ENCODE results near the gene YWHAG.
"Not testable (repeated sequence)": the region's sequence is repeated elsewhere in the genome, so short reads cannot be mapped to it uniquely, and the experiment has no call there.

YWHAG gene

DNA sequence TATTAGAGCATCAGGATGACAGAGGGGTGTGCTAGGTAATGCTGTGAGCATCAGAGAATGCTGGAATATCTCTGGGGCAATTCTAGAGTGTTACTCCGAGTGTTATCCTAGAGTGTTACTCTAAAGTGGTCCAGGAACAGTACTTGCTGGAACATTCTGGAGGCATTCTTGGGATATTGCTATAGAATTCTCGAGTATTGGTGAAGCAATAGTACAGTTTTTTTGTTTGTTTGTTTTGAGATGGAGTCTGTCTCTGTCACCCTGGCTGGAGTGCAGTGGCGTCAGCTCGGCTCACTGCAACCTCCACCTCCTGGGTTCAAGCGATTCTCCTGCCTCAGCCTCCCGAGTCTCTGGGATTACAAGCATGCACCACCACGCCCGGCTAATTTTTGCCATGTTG lies 38.1 kb upstream of the YWHAG start:
- Histone ChIP-seq H3K27ac (no peak overlapping the region), H3K4me1 (peaks cover 17 to 43% (median 33%) of the 10 kb centered on the region in 10 experiments), H3K4me2 (peak overlapping the region in 10 of 11 experiments; percentile 57 to 78 (median 70); a peak in 8 of 22 replicates)

DNA sequence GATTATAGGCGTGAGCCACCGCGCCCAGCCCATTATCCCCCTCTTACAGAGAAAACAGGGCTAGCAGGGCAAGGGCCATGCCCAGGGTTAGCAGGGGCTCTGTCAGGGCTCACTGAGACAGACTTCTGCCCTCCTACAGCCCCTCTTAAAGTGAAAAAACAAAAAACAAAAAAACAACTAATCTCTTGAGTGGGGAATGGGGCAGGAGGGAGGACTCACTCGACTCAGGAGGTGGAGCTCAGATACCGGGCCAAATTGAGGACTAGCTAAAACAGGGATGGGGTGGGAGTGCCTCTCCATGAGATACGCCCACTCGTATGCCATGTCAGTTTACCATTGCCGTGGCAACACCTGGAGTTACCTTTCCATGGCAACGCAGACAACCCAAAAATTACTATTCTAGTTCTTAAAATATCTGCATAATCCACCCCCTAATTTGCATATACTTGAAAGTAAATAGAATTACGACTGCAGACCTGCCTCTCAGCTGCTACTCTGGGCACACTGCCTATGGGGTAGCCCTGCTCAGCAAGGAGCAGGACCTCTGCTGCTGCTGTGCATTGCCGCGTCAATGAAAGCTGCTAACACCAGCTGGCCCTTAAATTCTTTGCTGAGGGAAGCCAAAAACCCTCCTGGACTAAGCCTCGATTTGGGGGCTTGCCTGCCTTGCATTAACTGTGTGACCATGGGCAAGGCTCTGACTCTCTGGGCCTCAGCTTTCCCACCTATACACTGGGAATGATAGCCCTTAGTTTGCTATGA lies 37.4 kb upstream of the YWHAG start:
- no peak for TF ChIP-seq Cebpa-rat (IDR thresholded peaks at IDR 0.05)
- Histone ChIP-seq H3K4me2 (peak overlapping the region in 2 of 11 experiments; percentile 5 to 10; a peak in 2 of 22 replicates), H3K27ac (no peak overlapping the region), H3K9ac (no peak overlapping the region), H4K20me1 (no peaks in the 10 kb centered on the region), H3K4me1 (peaks cover 17 to 46% (median 34%) of the 10 kb centered on the region in 10 experiments), H3K36me3 (no peaks in the 10 kb centered on the region), H3K27me3 (no peaks in the 10 kb centered on the region), H3K9me3 (replicated peaks in 1 of 11) (no peaks in the 10 kb centered on the region), H3K4me3 (no peak overlapping the region)

More for the DNA sequence above, 38.1 kb upstream of the YWHAG start:
- Histone ChIP-seq H3K36me3 (no peaks in the 10 kb centered on the region), H3K9ac (no peak overlapping the region), H3K9me3 (replicated peaks in 1 of 11) (no peaks in the 10 kb centered on the region), H3K4me3 (no peak overlapping the region), H4K20me1 (no peaks in the 10 kb centered on the region), H3K27me3 (no peaks in the 10 kb centered on the region)
- no peak for TF ChIP-seq Cebpa-rat (IDR thresholded peaks at IDR 0.05)

DNA sequence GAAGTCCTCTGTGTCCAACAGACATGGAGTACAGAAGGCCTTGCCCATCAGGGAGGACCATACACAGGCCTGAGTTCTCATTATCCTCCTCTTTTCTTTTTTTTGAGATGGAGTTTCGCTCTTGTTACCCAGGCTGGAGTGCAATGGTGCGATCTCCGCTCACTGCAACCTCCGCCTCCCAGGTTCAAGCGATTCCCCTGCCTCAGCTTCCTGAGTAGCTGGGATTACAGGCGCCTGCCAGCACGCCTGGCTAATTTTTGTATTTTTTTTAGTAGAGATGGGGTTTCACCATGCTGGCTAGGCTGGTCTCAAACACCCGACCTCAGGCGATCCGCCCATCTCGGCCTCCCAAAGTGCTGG lies 36.8 kb upstream of the YWHAG start:
- peaks cover 17 to 46% (median 34%) of the 10 kb centered on the region in 10 experiments for H3K4me1 ChIP-seq
- not testable (repeated sequence) for H3K27ac ChIP-seq; H3K9ac ChIP-seq; H4K20me1 ChIP-seq; H3K9me3 ChIP-seq (replicated peaks in 1 of 11); H3K27me3 ChIP-seq; H3K4me3 ChIP-seq; H3K36me3 ChIP-seq
- peak overlapping the region in 3 of 11 experiments; percentile 5 to 15 (median 10); a peak in 1 of 22 replicates for H3K4me2 ChIP-seq

DNA sequence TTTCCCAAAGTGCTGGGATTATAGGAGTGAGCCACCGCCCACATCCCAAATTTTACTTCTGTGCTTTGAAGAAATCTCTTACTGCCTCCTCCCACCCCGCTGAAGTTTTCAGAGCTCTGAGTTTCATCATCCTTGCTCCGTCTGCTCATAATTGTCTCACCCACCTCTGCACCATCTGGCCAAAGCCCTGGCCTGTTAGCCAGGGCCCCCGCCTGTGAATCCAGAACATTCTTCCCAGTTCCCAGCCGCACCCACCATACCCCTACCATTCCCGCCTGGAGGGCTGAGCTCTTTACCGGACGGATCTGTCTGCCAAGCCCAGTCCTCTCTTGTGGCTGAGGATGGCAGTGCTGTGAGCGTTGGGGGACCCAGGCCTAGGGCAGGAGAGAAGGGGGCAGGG lies 36.2 kb upstream of the YWHAG start:
- TF ChIP-seq Cebpa-rat (IDR thresholded peaks at IDR 0.05): no peak
- Histone ChIP-seq H4K20me1 (no peaks in the 10 kb centered on the region), H3K9ac (peak overlapping the region in 1 of 11 experiments; percentile 28; a peak in 1 of 22 replicates), H3K27ac (no peak overlapping the region; a peak in 1 of 22 replicates), H3K4me3 (no peak overlapping the region), H3K9me3 (replicated peaks in 1 of 11) (no peaks in the 10 kb centered on the region), H3K36me3 (no peaks in the 10 kb centered on the region), H3K27me3 (no peaks in the 10 kb centered on the region), H3K4me1 (peaks cover 19 to 49% (median 37%) of the 10 kb centered on the region in 10 experiments), H3K4me2 (peak overlapping the region in 3 of 11 experiments; percentile 1 to 20 (median 10); a peak in 1 of 22 replicates)

DNA sequence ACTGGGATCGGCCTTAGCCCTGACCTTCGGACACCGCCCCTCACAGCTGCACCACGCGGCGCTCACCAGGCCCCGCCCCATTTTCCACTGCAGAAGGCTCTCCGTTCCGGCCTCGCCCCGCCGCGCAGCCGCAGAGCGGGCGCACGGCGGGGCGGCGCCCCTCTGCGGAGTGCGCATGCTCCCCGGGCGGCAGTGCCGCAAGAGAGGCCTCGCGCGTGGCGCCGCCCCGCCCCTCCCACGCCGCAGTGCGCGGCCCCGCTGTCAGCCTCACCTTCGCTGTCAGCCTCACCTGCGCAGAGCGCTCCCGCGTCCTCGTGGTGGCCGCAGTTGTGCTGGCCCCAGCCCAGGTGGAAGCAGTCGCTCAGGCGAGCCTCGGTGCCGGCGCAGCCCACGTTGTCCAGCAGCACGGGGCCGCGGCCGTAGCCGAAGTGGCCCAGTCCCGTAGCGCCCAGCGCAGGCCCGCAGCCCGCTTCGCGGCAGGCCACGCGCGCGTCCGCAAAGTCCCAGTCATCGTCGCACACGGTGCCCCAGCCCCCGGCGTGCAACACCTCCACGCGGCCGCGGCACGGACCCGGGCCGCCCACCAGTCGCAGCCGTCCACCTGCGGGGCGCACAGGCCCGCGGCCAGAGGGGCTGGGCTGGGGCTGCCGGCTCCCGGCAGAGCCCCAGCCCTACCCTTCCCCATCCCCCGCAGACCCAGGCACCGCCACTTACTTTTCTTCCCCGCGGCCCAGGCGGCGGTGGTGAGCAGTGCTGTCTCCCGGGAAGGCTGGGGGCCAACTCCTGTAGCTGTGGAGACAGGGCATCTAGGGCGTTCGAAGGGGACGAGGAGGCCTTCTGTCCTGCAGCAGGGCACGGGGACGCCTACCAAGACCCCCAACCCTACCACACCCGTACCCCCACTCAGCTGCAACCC lies 34.6 kb upstream of the YWHAG start:
- no peaks in the 10 kb centered on the region for H3K27me3 ChIP-seq

DNA sequence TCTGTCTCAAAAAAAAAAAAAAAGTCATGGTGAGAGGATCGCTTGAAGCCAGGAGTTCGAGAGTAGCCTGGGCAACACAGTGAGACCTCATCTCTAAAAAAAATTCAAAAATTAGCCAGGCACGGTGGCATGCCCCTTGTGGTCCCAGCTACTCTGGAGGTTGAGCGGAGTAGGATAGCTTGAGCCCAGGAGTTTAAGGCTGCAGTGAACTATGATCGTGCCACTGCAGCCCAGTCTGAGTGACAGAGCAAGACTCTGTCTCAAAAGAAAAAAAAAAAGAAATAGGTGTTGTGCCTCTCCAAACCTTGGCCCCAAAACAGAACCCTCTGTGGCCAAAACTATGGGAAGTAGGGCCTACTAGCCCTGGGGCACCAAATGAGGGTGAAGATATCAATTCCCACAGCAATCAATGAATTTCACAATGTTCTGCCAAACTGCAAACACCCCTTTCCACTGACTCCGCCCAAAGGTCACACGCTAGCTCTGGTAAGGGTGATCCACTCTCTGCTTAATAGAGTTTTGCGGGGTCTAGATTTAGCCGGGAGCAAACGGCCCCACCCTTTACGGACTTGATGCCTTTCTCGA lies 33.8 kb upstream of the YWHAG start:
- peak overlapping the region; percentile 59 to 100 (median 98) for H3K4me2 ChIP-seq
- H3K27ac ChIP-seq: peak overlapping the region; percentile 31 to 90 (median 84); a peak in 21 of 22 replicates
- H3K36me3 ChIP-seq: no peaks in the 10 kb centered on the region
- peak in 2 of 11 experiments; percentile 13 to 58; a peak in 2 of 22 replicates for TF ChIP-seq Cebpa-rat (IDR thresholded peaks at IDR 0.05)
- H3K9ac ChIP-seq: peak overlapping the region; percentile 36 to 91 (median 83); a peak in 20 of 22 replicates
- H3K9me3 ChIP-seq (replicated peaks in 1 of 11): no peaks in the 10 kb centered on the region
- H3K27me3 ChIP-seq: no peaks in the 10 kb centered on the region
- H4K20me1 ChIP-seq: no peaks in the 10 kb centered on the region
- H3K4me1 ChIP-seq: peaks cover 37 to 64% (median 52%) of the 10 kb centered on the region in 10 experiments
- H3K4me3 ChIP-seq: peak overlapping the region; percentile 60 to 81 (median 70); a peak in 18 of 20 replicates

More for the DNA sequence above, 34.6 kb upstream of the YWHAG start:
- Histone ChIP-seq H3K4me3 (peak overlapping the region; percentile 60 to 81 (median 70)), H3K9ac (peak overlapping the region; percentile 75 to 91 (median 84)), H3K27ac (peak overlapping the region; percentile 65 to 90 (median 84)), H3K4me1 (peaks cover 34 to 65% (median 53%) of the 10 kb centered on the region in 10 experiments), H3K36me3 (no peaks in the 10 kb centered on the region), H3K4me2 (peak overlapping the region; percentile 94 to 100 (median 98)), H3K9me3 (replicated peaks in 1 of 11) (no peaks in the 10 kb centered on the region), H4K20me1 (no peaks in the 10 kb centered on the region)
- TF ChIP-seq Cebpa-rat (IDR thresholded peaks at IDR 0.05): no peak

DNA sequence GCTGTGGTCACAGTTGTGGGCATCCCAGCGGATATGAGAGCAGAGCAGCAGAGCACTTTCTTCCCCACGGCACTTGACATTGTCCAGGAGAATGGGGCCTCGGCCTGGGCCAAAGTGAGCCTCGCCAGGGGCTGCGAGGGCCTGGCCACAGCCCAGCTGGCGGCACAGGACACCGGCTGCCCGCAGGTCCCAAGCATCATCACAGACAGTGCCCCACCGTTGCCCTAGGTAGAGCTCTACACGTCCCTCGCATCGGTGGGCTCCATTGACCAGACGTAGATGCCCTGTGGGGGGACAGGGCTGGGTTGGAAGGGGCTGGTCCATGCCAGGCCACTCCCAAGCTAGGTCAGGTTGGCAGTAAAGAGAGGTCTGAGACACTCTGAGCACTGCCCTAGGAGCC lies 31.3 kb upstream of the YWHAG start:
- peak overlapping the region in 10 of 11 experiments; percentile 40 to 83 (median 71); a peak in 17 of 22 replicates for H3K4me2 ChIP-seq
- no peak for TF ChIP-seq Cebpa-rat (IDR thresholded peaks at IDR 0.05)
- no peaks in the 10 kb centered on the region for H3K36me3 ChIP-seq
- H4K20me1 ChIP-seq: no peaks in the 10 kb centered on the region
- H3K4me3 ChIP-seq: no peak overlapping the region
- H3K27me3 ChIP-seq: no peaks in the 10 kb centered on the region
- peak overlapping the region in 5 of 11 experiments; percentile 20 to 69 (median 59); a peak in 5 of 22 replicates for H3K9ac ChIP-seq
- no peaks in the 10 kb centered on the region for H3K9me3 ChIP-seq (replicated peaks in 1 of 11)
- peak overlapping the region in 10 of 11 experiments; percentile 29 to 85 (median 66); a peak in 16 of 22 replicates for H3K27ac ChIP-seq
- H3K4me1 ChIP-seq: peaks cover 37 to 52% (median 43%) of the 10 kb centered on the region in 10 experiments

DNA sequence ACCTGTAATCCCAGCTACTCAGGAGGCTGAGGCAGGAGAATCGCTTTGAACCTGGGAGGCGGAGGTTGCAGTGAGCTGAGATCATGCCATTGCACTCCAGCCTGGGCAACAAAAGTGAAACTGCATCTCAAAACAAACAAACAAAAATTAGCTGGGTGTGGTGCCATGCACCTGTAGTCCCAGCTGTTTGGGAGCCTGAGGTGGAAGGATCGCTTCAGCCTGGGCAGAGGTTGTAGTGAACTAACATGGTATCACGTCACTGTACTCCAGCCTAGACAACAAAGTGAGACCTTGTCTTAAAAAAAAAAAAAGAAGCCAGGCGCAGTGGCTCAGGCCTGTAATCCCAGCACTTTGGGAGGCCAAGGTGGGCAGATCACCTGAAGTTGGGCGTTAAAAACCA lies 29.0 kb upstream of the YWHAG start:
- Histone ChIP-seq H3K27ac (peak overlapping the region in 3 of 11 experiments; percentile 75 to 84 (median 83); a peak in 6 of 22 replicates), H3K4me1 (peaks cover 25 to 35% (median 30%) of the 10 kb centered on the region in 10 experiments)
- H4K20me1 ChIP-seq; H3K9me3 ChIP-seq (replicated peaks in 1 of 11); H3K4me2 ChIP-seq; H3K27me3 ChIP-seq; H3K36me3 ChIP-seq; H3K4me3 ChIP-seq; H3K9ac ChIP-seq: not testable (repeated sequence)
